Measurements from ENCODE around the gene MGAT5B.

- TF ChIP-seq, protein P1, sequence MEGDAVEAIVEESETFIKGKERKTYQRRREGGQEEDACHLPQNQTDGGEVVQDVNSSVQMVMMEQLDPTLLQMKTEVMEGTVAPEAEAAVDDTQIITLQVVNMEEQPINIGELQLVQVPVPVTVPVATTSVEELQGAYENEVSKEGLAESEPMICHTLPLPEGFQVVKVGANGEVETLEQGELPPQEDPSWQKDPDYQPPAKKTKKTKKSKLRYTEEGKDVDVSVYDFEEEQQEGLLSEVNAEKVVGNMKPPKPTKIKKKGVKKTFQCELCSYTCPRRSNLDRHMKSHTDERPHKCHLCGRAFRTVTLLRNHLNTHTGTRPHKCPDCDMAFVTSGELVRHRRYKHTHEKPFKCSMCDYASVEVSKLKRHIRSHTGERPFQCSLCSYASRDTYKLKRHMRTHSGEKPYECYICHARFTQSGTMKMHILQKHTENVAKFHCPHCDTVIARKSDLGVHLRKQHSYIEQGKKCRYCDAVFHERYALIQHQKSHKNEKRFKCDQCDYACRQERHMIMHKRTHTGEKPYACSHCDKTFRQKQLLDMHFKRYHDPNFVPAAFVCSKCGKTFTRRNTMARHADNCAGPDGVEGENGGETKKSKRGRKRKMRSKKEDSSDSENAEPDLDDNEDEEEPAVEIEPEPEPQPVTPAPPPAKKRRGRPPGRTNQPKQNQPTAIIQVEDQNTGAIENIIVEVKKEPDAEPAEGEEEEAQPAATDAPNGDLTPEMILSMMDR (IDR thresholded peaks at IDR 0.05; ENCODE audit: low read depth, low read length, missing input control): no peak
- TF ChIP-seq JUND (IDR thresholded peaks at IDR 0.05) (no peak), TAF1 (conservative IDR thresholded peaks at IDR 0.05) (no peak), RXRA (IDR thresholded peaks at IDR 0.05) (no peak), YY1 (IDR thresholded peaks at IDR 0.05) (no peak), ZBTB33 (IDR thresholded peaks at IDR 0.05) (no peak), ATF3 (IDR thresholded peaks at IDR 0.05) (no peak)
- TF ChIP-seq, protein P2, sequence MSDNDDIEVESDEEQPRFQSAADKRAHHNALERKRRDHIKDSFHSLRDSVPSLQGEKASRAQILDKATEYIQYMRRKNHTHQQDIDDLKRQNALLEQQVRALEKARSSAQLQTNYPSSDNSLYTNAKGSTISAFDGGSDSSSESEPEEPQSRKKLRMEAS (IDR thresholded peaks at IDR 0.05): no peak
Observed at GRCh38 chr17:76927982-76928381, 59.8 kb downstream of the MGAT5B start.
